Inflammatory macrophage (primary cell): ENCODE results near the gene C3orf20.
"Not testable (repeated sequence)": the region's sequence is repeated elsewhere in the genome, so short reads cannot be mapped to it uniquely, and the experiment has no call there.

Experiments
- DNase-seq, 2 donors: peaks; one replicate each; pipeline ENCODE4 v3.0.0-alpha.2; 2020 to 2022

C3orf20 gene

GRCh38 chr3:14700891-14701290 is 25.9 kb downstream of the C3orf20 start:
- DNase-seq = no peak

DNA sequence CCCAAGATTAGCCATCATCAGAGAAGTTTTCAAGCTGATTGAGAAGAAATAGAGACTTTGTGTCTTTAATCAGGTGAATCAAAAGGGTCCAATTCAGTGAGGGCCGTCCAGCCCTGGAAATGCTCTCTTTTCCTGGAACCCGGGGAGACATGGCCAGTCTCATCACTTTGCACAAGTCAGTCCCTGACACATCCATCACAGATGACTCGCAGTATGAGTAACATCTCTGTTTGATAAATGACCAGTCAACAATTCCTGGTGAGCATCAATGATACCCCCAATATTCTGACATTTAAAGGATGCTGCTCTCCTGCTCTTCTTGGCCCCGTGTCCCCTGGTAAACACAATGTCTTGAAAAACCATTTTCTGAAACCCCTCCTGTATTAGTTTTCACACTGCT is 26.7 kb downstream of the C3orf20 start:
- no peak for DNase-seq

- DNase-seq = no peak
These were observed 28.3 kb downstream of the C3orf20 start for GRCh38 chr3:14703128-14703750.

DNA sequence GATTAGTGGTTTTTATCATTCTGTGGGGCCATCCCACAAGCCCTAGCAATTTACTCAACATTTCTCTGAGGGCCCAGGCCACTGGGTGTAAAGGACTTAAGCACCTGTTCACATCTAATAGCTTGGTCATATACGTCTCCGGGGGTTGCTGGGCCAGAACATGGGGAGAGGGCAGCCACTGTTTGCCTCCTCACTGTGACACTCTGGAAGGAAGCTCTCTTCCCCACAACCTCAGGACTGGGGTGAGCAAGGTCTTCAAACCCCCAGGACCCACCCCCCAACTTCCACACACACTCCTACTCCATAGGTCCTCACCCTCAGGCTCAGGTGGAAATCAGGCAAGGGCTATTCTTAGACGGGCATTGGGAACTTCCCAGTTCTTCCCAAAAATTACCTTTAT is 28.9 kb downstream of the C3orf20 start:
- no peak for DNase-seq

DNA sequence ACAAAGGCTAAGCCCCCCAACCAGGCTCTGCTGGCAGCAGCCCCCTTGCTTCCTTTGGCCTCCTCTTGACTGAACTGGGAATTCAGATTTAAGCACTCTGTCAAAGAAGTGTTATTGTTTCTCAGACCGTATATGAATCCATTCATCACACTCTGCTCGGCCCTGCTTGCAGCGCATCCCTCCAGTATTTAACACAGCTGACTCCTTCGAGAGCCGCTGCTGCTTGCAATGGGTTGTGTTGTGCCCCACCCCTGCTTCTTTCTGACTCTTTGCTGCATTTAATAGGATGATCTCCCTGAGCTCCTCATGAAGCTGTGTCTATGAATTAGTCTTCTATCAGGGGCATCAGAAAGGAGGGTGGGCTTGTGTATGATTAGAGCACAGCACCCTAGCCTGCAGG is 31.2 kb downstream of the C3orf20 start:
- DNase-seq = no peak

DNA sequence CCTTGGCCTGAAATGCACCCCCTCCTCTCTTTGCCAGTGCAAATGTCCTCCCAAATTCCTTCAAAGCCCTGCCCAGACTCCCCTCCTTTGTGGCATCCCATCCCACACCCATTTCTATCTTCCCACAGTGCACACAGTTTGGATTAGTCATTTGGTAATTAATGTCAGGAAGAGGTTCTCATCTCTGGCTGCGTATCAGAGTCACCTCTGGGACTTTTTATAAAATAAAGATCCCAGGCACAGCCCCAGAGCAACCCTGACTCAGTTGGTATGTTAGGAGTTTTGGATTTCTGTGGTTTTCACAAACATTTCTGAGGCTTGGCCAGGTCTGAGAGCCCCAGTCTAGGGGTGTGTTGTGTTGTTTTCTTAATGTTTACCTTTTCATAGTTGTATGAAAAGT is 41.6 kb downstream of the C3orf20 start:
- no peak for DNase-seq

GRCh38 chr3:14717307-14717706 is 42.4 kb downstream of the C3orf20 start:
- DNase-seq = no peak

- no peak for DNase-seq
These were observed 43.6 kb downstream of the C3orf20 start for GRCh38 chr3:14718539-14718938.

DNA sequence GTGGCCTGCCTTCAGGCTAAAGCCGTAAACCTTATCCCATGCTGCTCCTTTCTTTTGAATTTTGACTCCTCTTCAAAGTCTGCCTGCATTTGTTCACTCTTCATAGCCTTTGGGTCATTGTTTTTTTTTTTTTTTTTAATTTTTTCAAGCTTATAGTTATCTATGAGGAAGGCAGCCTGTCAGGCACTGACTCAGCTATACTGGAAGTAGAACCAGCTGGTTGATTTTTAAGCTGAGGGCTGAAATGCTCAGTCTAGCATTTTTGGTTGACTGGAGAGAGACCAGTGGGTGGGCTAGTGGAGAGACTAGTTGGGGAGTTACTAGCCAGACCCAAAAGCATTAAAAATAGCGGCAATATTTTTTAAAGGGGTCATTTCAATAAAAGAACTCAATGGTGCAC is 44.1 kb downstream of the C3orf20 start:
- DNase-seq = no peak

DNA sequence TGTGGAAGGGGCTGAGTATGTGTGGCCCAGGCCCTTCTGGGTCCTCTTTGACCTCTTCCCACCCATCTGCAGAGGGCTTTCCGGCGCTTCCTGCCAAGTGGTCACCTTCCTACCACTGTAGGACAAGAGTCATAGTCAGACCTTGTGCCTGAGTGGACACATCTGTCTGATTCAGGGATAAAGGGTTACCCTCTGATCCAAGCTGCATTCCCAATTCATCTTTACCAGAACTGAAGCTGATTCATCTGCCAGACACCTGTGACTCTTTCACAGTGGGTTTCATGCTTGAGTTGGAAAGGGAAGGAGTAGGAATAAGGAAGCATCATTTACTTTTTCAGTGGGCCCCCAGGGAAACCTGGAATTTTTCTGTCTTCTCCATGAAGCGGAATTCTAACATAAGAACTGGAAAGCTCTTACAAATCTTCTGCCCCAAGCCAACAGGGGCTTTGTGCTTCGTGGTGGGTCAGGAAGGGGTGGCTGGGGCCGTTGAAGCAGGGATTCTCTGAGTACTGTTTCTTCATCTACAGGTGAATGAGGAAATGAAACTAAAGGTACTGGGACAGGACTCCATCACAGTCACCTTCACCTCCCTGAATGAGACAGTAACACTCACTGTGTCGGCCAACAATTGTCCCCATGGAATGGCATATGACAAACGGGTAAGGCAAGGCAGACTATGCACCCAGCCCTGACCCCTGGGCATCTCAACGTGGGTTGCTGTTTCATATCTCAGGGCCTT is 46.4 kb downstream of the C3orf20 start:
- DNase-seq = no peak

- DNase-seq = peak in 1 of 2 donors; percentile 15
These were observed 50.1 kb downstream of the C3orf20 start for GRCh38 chr3:14725013-14725412.

- DNase-seq = no peak
These were observed 50.9 kb downstream of the C3orf20 start for GRCh38 chr3:14725564-14726440.

GRCh38 chr3:14726441-14726780 is 51.5 kb downstream of the C3orf20 start:
- DNase-seq = no peak

DNA sequence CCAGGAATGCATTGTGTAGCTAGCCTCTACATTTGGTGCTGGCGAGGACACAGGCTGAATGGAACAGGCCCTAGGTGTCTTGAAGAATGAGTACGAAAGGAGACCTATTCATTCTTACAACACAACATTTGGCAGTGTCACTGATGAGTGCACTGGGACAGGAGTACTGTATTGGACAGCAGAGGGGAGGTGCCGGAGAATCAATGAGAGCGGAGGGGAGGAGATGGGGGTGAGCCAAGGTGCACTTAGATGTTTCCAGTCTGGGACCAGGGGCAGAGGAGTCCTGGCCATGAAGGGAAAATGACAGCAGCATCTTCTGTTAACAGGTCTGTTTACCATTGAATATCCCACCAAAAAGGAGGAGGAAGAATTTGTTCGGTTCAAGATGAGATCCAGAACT is 53.2 kb downstream of the C3orf20 start:
- DNase-seq = no peak

- no peak for DNase-seq
These were observed 55.9 kb downstream of the C3orf20 start for GRCh38 chr3:14730703-14731382.

- DNase-seq = no peak
These were observed 66.0 kb downstream of the C3orf20 start for GRCh38 chr3:14740983-14741382.

DNA sequence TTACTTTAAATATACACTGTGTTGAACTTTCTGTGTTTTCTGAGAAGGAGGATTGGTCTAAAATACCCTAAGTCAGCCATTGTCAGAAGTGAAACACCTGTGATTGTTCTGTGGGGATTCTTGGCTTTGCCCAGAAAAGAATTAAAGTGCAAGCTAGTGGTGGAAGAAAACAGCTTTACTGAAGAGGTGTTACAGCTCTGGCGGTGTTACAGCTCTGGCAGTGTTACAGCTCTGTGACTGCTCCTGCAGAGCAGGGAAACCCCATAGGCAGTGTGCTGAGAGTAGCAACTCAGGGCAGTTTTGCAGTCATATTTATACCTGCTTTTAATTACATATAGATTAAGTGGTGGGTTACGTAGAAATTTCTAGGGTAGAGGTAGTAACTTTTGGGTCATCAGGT is 66.6 kb downstream of the C3orf20 start:
- DNase-seq = no peak

DNA sequence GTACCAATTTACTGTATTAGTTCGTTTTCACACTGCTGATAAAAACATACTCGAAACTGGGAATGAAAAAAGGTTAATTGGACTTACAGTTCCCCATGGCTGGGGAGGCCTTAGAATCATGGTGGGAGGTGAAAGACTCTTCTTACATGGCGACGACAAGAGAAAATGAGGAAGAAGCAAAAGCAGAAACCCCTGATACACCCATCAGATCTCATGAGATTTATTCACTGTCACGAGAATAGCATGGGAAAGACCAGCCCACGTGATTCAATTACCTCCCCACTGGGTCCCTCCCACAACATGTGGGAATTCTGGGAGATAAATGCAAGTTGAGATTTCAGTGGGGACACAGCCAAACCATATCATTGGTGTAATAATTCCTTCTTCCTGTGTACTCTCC is 69.6 kb downstream of the C3orf20 start:
- peak; percentile 49 to 73 for DNase-seq

- no peak for DNase-seq
These were observed 75.7 kb downstream of the C3orf20 start for GRCh38 chr3:14750650-14751049.

DNA sequence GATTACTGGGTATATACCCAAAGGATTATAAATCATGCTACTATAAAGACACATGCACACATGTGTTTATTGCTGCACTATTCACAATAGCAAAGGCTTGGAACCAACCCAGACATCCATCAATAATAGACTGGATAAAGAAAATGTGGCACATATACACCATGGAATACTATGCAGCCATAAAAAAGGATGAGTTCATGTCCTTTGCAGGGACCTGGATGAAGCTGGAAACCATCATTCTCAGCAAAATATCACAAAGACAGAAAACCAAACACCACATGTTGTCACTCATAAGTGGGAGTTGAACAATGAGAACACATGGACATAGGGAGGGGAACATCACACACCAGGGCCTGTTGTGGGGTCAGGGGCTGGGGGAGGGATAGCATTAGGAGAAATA is 78.0 kb downstream of the C3orf20 start:
- not testable (repeated sequence) for DNase-seq

DNA sequence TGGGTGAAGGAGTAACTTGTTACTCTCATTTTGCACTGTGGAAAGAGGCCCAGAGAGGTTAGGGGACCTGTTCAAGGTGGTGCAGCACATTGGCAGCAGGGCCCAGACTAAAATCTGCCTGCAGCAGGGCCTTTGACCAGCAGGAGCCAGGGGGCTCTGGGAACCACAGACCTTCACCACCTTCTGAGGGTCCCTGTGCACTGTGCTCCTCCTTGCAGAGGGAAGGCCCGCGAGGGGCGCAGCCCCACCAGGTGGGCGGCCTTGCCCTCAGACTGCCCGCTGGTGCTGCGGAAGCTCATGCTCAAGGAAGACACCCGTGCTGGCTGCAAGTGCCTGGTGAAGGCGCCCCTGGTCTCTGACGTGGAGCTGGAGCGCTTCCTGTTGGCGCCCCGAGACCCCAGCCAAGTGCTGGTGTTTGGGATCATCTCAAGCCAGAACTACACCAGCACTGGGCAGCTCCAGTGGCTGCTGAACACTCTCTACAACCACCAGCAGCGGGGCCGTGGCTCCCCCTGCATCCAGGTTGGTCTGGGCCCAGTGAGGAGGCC is 82.3 kb downstream of the C3orf20 start:
- DNase-seq = no peak

GRCh38 chr3:14758297-14758696 is 83.4 kb downstream of the C3orf20 start:
- DNase-seq = no peak

DNA sequence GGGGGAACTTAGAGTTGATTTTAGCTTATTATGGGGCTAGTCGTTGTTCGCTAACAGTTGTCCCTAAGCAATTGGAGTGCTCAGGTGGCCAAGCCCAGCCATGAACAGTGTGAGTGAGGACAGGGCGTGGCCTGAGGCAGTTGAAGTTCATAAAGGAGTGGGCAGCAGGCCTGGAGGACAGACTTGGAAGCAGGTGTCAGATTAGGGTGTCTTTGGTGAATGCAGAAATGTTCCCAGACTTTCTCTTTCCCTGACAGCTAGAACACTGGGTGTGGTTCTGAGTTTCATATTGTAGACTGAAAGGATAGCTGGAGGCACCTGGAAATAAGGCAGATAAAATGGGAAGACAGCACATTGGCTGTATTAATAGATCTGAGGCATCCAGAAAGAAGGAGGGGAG is 84.0 kb downstream of the C3orf20 start:
- no peak for DNase-seq
